ENCODE measurements around the gene CERS6.

Gene CERS6

DNA sequence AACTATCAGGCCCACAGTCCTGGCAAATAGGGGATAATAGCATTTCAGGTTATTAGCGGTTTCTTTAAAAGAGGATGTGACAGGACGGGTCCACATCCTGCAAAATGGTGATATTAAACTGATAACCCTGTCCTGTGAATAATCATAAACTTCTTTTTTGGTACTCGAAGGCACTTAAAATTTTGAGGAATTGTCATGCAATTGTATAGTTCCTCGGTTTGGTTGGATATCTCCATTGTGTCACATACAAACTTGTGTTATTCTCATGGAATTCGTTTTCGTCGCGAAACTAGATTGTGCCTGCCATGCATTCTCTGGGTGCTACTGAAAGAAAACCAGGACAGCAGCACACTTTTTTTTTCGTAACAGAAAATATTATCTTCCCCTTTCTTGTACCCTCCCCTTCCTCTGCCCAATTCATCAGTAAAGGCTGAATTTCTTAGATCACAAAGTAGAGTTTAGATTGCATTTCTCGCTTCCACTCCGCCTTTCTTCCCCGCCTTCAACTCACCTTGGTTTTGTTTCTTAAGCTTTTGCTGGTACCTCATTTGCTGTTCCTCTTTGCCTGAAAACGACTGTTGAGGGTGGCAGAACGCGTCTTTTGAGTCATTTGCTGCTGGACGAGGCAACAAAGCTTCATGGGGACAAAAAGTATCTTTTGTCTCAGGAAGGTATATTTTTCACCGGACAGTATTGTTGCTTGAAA lies 1.3 kb downstream of the CERS6 start:
- ChIA-PET CTCF (interaction anchor here (0.9 kb wide), 1 partner anchor 14 kb away, joined by 3 read pairs; no protein-coding TSS in a partner anchor), POLR2A (no interaction called here)
- no peak for DNase-seq (ENCODE audit: low read depth, low spot score)
- TF ChIP-seq, protein P1, sequence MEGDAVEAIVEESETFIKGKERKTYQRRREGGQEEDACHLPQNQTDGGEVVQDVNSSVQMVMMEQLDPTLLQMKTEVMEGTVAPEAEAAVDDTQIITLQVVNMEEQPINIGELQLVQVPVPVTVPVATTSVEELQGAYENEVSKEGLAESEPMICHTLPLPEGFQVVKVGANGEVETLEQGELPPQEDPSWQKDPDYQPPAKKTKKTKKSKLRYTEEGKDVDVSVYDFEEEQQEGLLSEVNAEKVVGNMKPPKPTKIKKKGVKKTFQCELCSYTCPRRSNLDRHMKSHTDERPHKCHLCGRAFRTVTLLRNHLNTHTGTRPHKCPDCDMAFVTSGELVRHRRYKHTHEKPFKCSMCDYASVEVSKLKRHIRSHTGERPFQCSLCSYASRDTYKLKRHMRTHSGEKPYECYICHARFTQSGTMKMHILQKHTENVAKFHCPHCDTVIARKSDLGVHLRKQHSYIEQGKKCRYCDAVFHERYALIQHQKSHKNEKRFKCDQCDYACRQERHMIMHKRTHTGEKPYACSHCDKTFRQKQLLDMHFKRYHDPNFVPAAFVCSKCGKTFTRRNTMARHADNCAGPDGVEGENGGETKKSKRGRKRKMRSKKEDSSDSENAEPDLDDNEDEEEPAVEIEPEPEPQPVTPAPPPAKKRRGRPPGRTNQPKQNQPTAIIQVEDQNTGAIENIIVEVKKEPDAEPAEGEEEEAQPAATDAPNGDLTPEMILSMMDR (IDR thresholded peaks at IDR 0.05; ENCODE audit: insufficient read depth, low read length, missing control alignments): no peak
- H3K4me3 ChIP-seq (ENCODE audit: low read depth, low read length): peak overlapping the region; percentile 96

DNA sequence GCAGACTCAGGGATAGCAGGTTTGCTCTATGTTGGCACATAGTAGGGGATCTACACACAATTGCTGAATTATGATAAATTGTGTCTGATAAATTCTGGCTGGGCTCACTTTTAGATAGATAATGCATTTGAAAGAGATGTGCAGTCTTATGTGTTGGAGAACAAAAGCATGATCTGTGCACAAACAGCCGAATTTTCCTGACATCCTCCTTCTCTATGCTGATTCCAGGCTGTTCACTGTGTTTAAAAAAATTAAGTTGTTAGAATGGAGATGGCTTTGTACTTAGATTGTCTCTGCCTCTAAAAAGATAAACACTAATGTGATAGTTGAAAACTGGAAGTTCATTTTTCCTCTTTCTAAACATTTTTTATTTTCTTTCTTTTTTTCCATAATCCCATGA lies 2.1 kb downstream of the CERS6 start:
- CTCF ChIA-PET: interaction anchor here (0.9 kb wide), 1 partner anchor 14 kb away, joined by 3 read pairs; no protein-coding TSS in a partner anchor
- DNase-seq (ENCODE audit: low read depth, low spot score): no peak
- TF ChIP-seq, protein P1 (IDR thresholded peaks at IDR 0.05; ENCODE audit: insufficient read depth, low read length, missing control alignments): no peak
- POLR2A ChIA-PET: no interaction called here
- H3K4me3 ChIP-seq (ENCODE audit: low read depth, low read length): peak overlapping the region; percentile 10; the same call in 1 of the 2 replicates

DNA sequence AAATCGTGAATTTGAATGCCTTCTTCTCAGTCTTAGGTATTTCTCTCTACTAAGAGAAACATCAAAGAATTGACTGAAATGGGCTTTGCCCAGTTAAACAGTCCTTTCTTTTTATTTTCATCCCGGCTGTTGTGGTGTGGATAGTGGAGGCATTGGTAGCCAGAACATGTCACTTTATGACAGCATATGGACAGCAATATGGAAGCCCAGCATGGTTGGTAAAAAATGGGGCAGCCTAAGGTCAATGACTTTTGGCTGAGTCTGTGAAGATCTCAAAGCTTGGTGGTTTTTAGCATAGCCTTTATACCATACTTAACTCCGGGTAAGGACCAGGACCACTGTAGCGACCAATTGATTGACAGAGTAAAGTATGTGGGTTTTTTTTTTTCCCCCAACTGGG lies 3.2 kb downstream of the CERS6 start:
- CTCF ChIA-PET: no interaction called here
- POLR2A ChIA-PET: no interaction called here
- no peak overlapping the region for H3K4me3 ChIP-seq (ENCODE audit: low read depth, low read length)
- TF ChIP-seq, protein P1 (IDR thresholded peaks at IDR 0.05; ENCODE audit: insufficient read depth, low read length, missing control alignments): no peak
- DNase-seq (ENCODE audit: low read depth, low spot score): no peak

DNA sequence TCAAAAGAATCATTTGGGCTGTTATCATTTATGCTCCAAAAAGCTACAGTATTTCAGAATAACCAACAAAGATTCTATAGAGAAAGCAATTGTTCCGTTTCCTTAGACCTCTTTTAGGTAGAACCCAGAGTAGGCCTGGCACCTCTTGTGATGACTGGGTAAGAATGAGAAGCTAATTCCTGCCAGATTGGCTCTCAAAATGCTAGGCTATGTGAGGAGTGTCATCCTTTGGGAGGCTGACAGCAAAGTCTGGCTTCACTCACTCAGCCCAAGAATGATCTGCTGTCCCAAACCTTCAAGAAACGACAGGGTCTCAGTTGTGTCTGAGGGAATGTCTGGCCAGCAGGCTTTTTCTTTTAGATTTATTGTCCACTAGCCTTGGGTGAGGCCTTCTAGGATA lies 4.5 kb downstream of the CERS6 start:
- POLR2A ChIA-PET: no interaction called here
- CTCF ChIA-PET: interaction anchor here (1.3 kb wide), 1 partner anchor 10 kb away, joined by 5 read pairs; no protein-coding TSS in a partner anchor
- DNase-seq (ENCODE audit: low read depth, low spot score): no peak
- no peak overlapping the region for H3K4me3 ChIP-seq (ENCODE audit: low read depth, low read length)
- TF ChIP-seq, protein P1 (IDR thresholded peaks at IDR 0.05; ENCODE audit: insufficient read depth, low read length, missing control alignments): no peak

DNA sequence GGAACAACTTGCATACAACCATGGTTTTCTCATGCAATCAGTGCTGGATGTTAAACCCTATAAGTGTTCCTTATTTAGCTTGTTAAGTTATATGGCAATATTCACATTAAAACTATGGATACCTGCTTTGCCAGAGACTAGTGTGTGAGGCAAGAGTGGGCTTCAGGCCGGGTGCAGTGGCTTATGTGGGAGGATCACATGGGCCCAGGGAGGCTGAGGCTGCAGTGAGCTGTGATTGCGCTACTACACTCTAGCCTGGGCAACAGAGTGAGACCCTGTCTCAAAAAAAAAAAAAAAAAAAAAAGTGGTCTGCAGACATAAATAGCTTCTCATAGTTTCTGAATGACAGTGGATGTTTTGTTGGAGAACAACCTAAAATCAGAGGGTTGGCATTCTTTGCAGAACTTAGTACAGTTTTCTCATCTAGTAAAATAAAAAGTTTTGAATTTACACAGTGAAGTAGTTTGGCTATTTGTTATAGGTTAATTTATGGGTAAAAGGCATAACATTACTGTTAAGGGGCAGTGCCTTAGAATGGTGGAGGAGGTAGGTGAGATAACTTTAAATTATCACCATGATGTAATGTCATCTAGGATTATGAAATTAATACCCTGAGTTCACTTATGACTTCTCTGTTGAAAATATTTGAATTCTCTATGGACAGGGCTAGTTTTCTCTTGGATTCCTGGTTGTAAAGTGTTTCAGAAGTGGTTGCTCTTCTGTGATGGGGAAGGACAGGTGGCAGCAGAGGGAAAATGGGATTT lies 5.3 kb downstream of the CERS6 start:
- H3K4me3 ChIP-seq (ENCODE audit: low read depth, low read length): no peak overlapping the region
- no peak for DNase-seq (ENCODE audit: low read depth, low spot score)
- CTCF ChIA-PET: interaction anchor here (1.3 kb wide), 1 partner anchor 9 kb away, joined by 5 read pairs; no protein-coding TSS in a partner anchor
- POLR2A ChIA-PET: no interaction called here
- TF ChIP-seq, protein P1 (IDR thresholded peaks at IDR 0.05; ENCODE audit: insufficient read depth, low read length, missing control alignments): no peak

DNA sequence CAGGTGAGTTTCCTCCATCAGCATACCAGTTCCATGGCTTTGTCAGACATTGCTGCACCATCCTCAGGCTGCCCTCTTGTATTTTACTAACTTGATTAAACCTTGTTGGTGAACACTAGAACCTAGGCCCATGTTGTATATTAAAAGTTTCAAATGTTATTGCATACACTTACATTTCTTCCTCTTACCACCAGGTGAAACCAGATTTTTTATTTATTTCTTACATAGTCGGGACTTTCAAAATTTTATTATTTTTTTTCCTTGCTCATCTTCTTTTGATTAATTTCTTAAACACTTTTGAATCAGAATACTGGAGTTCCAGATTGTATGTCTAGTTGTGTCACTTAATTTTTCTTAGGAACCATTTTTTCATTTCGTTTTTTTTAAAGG lies 5.9 kb downstream of the CERS6 start:
- TF ChIP-seq, protein P1 (IDR thresholded peaks at IDR 0.05; ENCODE audit: insufficient read depth, low read length, missing control alignments): no peak
- ChIA-PET CTCF (no interaction called here), POLR2A (no interaction called here)
- H3K4me3 ChIP-seq (ENCODE audit: low read depth, low read length): no peak overlapping the region
- DNase-seq (ENCODE audit: low read depth, low spot score): no peak
